ENCODE measurements around the gene DDX54.
A peak's percentile ranks its signal among the peaks of the same experiment; 100 is the strongest.
"Not testable (repeated sequence)": the region's sequence is repeated elsewhere in the genome, so short reads cannot be mapped to it uniquely, and the experiment has no call there.

The DDX54 gene

GRCh38 chr12:113216027-113216426 is 30.7 kb upstream of the DDX54 start:
- DNase-seq = no peak

GRCh38 chr12:113214895-113215400 is 29.7 kb upstream of the DDX54 start:
- DNase-seq = peak; percentile 96

- DNase-seq = no peak
Measured at GRCh38 chr12:113211160-113211559, 25.9 kb upstream of the DDX54 start.

GRCh38 chr12:113208041-113208934 is 23.0 kb upstream of the DDX54 start:
- DNase-seq = peak; percentile 60

GRCh38 chr12:113207613-113208040 is 22.3 kb upstream of the DDX54 start:
- DNase-seq = peak; percentile 38

- not testable (repeated sequence) for DNase-seq
Measured at GRCh38 chr12:113206802-113207201, 21.5 kb upstream of the DDX54 start.

- no peak for DNase-seq
Measured at GRCh38 chr12:113204804-113205203, 19.5 kb upstream of the DDX54 start.

- DNase-seq = no peak
Measured at GRCh38 chr12:113203852-113204760, 18.8 kb upstream of the DDX54 start.

- no peak for DNase-seq
Measured at GRCh38 chr12:113202300-113203075, 17.2 kb upstream of the DDX54 start.

- DNase-seq = no peak
Measured at GRCh38 chr12:113201187-113202177, 16.2 kb upstream of the DDX54 start.

- no peak for DNase-seq
Measured at GRCh38 chr12:113200021-113200797, 14.9 kb upstream of the DDX54 start.

GRCh38 chr12:113198296-113198695 is 13.0 kb upstream of the DDX54 start:
- no peak for DNase-seq

GRCh38 chr12:113197518-113198077 is 12.3 kb upstream of the DDX54 start:
- no peak for DNase-seq

GRCh38 chr12:113196990-113197389 is 11.7 kb upstream of the DDX54 start:
- DNase-seq = peak; percentile 72

- DNase-seq = no peak
Measured at GRCh38 chr12:113196582-113196981, 11.3 kb upstream of the DDX54 start.

GRCh38 chr12:113195598-113195997 is 10.3 kb upstream of the DDX54 start:
- DNase-seq = no peak

GRCh38 chr12:113194971-113195391 is 9.7 kb upstream of the DDX54 start:
- DNase-seq = peak; percentile 84

GRCh38 chr12:113191227-113191626 is 5.9 kb upstream of the DDX54 start:
- no peak for DNase-seq

- no peak for DNase-seq
Measured at GRCh38 chr12:113190761-113191160, 5.5 kb upstream of the DDX54 start.

GRCh38 chr12:113189361-113189760 is 4.1 kb upstream of the DDX54 start:
- no peak for DNase-seq

Measured in fibroblast of skin of abdomen (primary cell).